HEK293 (cell line): ENCODE data around the gene FBXO21.
A peak's percentile ranks its signal among the peaks of the same experiment; 100 is the strongest.

Experiments
- CTCF ChIA-PET: fragments of 350-600 bp; formaldehyde crosslinking; extraction: SDS; loops from one replicate; lab custom pipeline; 2021; ENCODE audit warnings: antibody characterized with exemption; lab: Yijun Ruan, JAX
- POLR2A ChIA-PET: fragments of 300-600 bp; formaldehyde crosslinking; extraction: SDS; loops from one replicate; lab custom pipeline; 2020; ENCODE audit warnings: antibody characterized with exemption, inconsistent platforms; lab: Yijun Ruan, JAX
- H3K27ac ChIP-seq: fragments of 200-500 bp; sonication (Bioruptor generic); 2 replicates; pipeline ENCODE4 v1.5.1; 2014; ENCODE audit warnings: low read depth, low read length, control low read depth, inconsistent platforms; ENCODE audit errors: extremely low read depth
- H3K36me3 ChIP-seq, 2 experiments: fragments of 200-500 bp in 1 of 2; sonication (Bioruptor generic) in 1 of 2; 1 replicate in 1 of 2; 2 replicates in 1 of 2; pipeline ENCODE4 v1.5.1; 2014 to 2017; ENCODE audit warnings: inconsistent platforms in 2 of 2, low read length in 2 of 2; ENCODE audit not compliant: control insufficient read depth in 2 of 2, insufficient read depth in 1 of 2
- H3K4me1 ChIP-seq: fragments of 200-500 bp; sonication (Bioruptor generic); 2 replicates; pipeline ENCODE4 v1.5.1; 2014; ENCODE audit warnings: mild to moderate bottlenecking, low read length, inconsistent platforms; ENCODE audit not compliant: control insufficient read depth, insufficient read depth
- H3K4me3 ChIP-seq: 2 replicates; pipeline ENCODE4 v1.5.1; 2011; ENCODE audit warnings: low read depth, mild to moderate bottlenecking, control low read depth, low read length, moderate library complexity
- H3K9me3 ChIP-seq: fragments of 200-500 bp; sonication (Bioruptor generic); 2 replicates; pipeline ENCODE4 v1.5.1; 2014; ENCODE audit warnings: low read depth, low read length, inconsistent platforms; ENCODE audit not compliant: control insufficient read depth, insufficient read depth
- GLI4 ChIP-seq: fragments of 450-650 bp; formaldehyde crosslinking; IDR thresholded peaks from 2 replicates; pipeline ENCODE4 v1.5.1; 2016; ENCODE audit warnings: missing biosample characterization, missing genetic modification characterization
- GLIS1 ChIP-seq: fragments of 450-650 bp; formaldehyde crosslinking; IDR thresholded peaks from 2 replicates; pipeline ENCODE4 v1.5.1; 2016; ENCODE audit warnings: missing biosample characterization, missing genetic modification characterization
- MZF1 ChIP-seq: fragments of 450-650 bp; formaldehyde crosslinking; IDR thresholded peaks from 2 replicates; pipeline ENCODE4 v1.5.1; 2017; ENCODE audit warnings: missing biosample characterization, missing genetic modification characterization, borderline replicate concordance
- PRDM4 ChIP-seq: fragments of 450-650 bp; formaldehyde crosslinking; IDR thresholded peaks from 2 replicates; pipeline ENCODE4 v1.5.1; 2017; ENCODE audit warnings: missing biosample characterization, missing genetic modification characterization
- ZBTB1 ChIP-seq: fragments of 450-650 bp; formaldehyde crosslinking; IDR thresholded peaks from 2 replicates; pipeline ENCODE4 v1.5.1; 2016; ENCODE audit warnings: missing biosample characterization, missing genetic modification characterization
- ZNF132 ChIP-seq: fragments of 450-650 bp; formaldehyde crosslinking; IDR thresholded peaks from 2 replicates; pipeline ENCODE4 v1.5.1; 2017; ENCODE audit warnings: missing biosample characterization, missing genetic modification characterization, borderline replicate concordance
- ZNF140 ChIP-seq: fragments of 450-650 bp; formaldehyde crosslinking; IDR thresholded peaks from 2 replicates; pipeline ENCODE4 v1.5.1; 2016; ENCODE audit warnings: missing biosample characterization, missing genetic modification characterization
- ZNF184 ChIP-seq: fragments of 450-650 bp; IDR thresholded peaks from 2 replicates; pipeline ENCODE4 v1.5.1; 2018; ENCODE audit warnings: missing biosample characterization, mild to moderate bottlenecking, missing genetic modification characterization
- ZNF19 ChIP-seq: fragments of 450-650 bp; formaldehyde crosslinking; IDR thresholded peaks from 2 replicates; pipeline ENCODE4; 2016; ENCODE audit warnings: missing biosample characterization, missing genetic modification characterization, low read depth
- ZNF274 ChIP-seq, 2 experiments: fragments of 200-500 bp in 1 of 2; fragments of 450-650 bp in 1 of 2; sonication (Bioruptor generic) in 1 of 2; formaldehyde crosslinking in 1 of 2; IDR thresholded peaks; 2 replicates each; pipeline versions ENCODE4 v1.5.1 to v1.6.1; 2014 to 2016; ENCODE audit warnings: borderline replicate concordance in 1 of 2, inconsistent platforms in 1 of 2, low read length in 1 of 2, missing biosample characterization in 1 of 2, missing genetic modification characterization in 1 of 2
- ZNF311 ChIP-seq: fragments of 450-650 bp; formaldehyde crosslinking; IDR thresholded peaks from 2 replicates; pipeline ENCODE4 v1.5.1; 2017; ENCODE audit warnings: missing biosample characterization, missing genetic modification characterization, borderline replicate concordance
- ZNF335 ChIP-seq: fragments of 450-650 bp; formaldehyde crosslinking; conservative IDR thresholded peaks from 2 replicates; pipeline ENCODE4 v1.5.1; 2016; ENCODE audit warnings: missing biosample characterization, missing genetic modification characterization
- ZNF341 ChIP-seq: fragments of 450-650 bp; formaldehyde crosslinking; IDR thresholded peaks from 2 replicates; pipeline ENCODE4; 2016; ENCODE audit warnings: low read depth, missing biosample characterization, missing genetic modification characterization
- ZNF391 ChIP-seq: fragments of 450-650 bp; formaldehyde crosslinking; IDR thresholded peaks from 2 replicates; pipeline ENCODE4 v1.5.1; 2016; ENCODE audit warnings: low read depth, missing biosample characterization, missing genetic modification characterization, borderline replicate concordance
- ZNF513 ChIP-seq: fragments of 450-650 bp; IDR thresholded peaks from 2 replicates; pipeline ENCODE4 v1.5.1; 2018; ENCODE audit warnings: missing biosample characterization, missing genetic modification characterization
- ZNF521 ChIP-seq: fragments of 450-650 bp; formaldehyde crosslinking; IDR thresholded peaks from 2 replicates; pipeline ENCODE4 v1.5.1; 2017; ENCODE audit warnings: missing biosample characterization, mild to moderate bottlenecking, missing genetic modification characterization
- ZNF585B ChIP-seq: fragments of 450-650 bp; formaldehyde crosslinking; IDR thresholded peaks from 2 replicates; pipeline ENCODE4 v1.5.1; 2016; ENCODE audit warnings: missing biosample characterization, missing genetic modification characterization
- ZNF610 ChIP-seq: fragments of 450-650 bp; formaldehyde crosslinking; IDR thresholded peaks from 2 replicates; pipeline ENCODE4 v1.5.1; 2016; ENCODE audit warnings: missing biosample characterization, missing genetic modification characterization, borderline replicate concordance
- ZNF660 ChIP-seq: fragments of 450-650 bp; IDR thresholded peaks from 2 replicates; pipeline ENCODE4 v1.5.1; 2018; ENCODE audit warnings: missing biosample characterization, mild to moderate bottlenecking, missing genetic modification characterization
- ZNF664 ChIP-seq: fragments of 450-650 bp; formaldehyde crosslinking; IDR thresholded peaks from 2 replicates; pipeline ENCODE4 v1.5.1; 2016; ENCODE audit warnings: missing biosample characterization, missing genetic modification characterization

Gene FBXO21

GRCh38 chr12:117113231-117113630, 77.0 kb downstream of the FBXO21 start:
- POLR2A ChIA-PET, result no interaction called here
- Histone ChIP-seq H3K27ac (no peak overlapping the region), H3K4me1 (no peaks in the 10 kb centered on the region), H3K36me3 (no peaks in the 10 kb centered on the region), H3K4me3 (no peak overlapping the region), H3K9me3 (no peaks in the 10 kb centered on the region)
- TF ChIP-seq ZNF311 (tag by site-specific recombination) (no peak), PRDM4 (tag by site-specific recombination) (no peak), ZNF660 (tag by site-specific recombination) (no peak), GLI4 (tag by site-specific recombination) (no peak), ZNF184 (tag by site-specific recombination) (no peak), ZNF610 (tag by site-specific recombination) (no peak), ZNF341 (tag by site-specific recombination) (no peak), ZNF140 (tag by site-specific recombination) (no peak), ZNF19 (tag by site-specific recombination) (no peak)
- CTCF ChIA-PET, result interaction anchor here (0.6 to 1.1 kb wide), 2 partner anchors 89 to 410 kb away, joined by 3 read pairs; no protein-coding TSS in a partner anchor

GRCh38 chr12:117111821-117112595, 78.3 kb downstream of the FBXO21 start:
- H3K4me1 ChIP-seq, result no peaks in the 10 kb centered on the region
- CTCF ChIA-PET, result interaction anchor here (1.1 kb wide), 2 partner anchors 8 to 409 kb away, joined by 3 to 5 read pairs; no protein-coding TSS in a partner anchor
- POLR2A ChIA-PET, result no interaction called here
- no peaks in the 10 kb centered on the region for H3K9me3 ChIP-seq
- H3K36me3 ChIP-seq, result no peaks in the 10 kb centered on the region
- H3K27ac ChIP-seq, result no peak overlapping the region
- no peak for TF ChIP-seq ZNF585B
- no peak for TF ChIP-seq ZNF664 (tag by site-specific recombination)
- TF ChIP-seq ZNF132 (tag by site-specific recombination), result no peak
- TF ChIP-seq ZBTB1 (tag by site-specific recombination), result no peak
- no peak for TF ChIP-seq ZNF391
- TF ChIP-seq ZNF521 (tag by site-specific recombination), result no peak
- TF ChIP-seq MZF1 (tag by site-specific recombination), result no peak
- TF ChIP-seq ZNF274 (IDR thresholded peaks at IDR 0.05; ENCODE audit: low read length), result no peak
- no peak for TF ChIP-seq ZNF274 (tag by site-specific recombination; IDR thresholded peaks at IDR 0.05; ENCODE audit: borderline replicate concordance)
- H3K4me3 ChIP-seq, result no peak overlapping the region

- Histone ChIP-seq H3K36me3 (no peaks in the 10 kb centered on the region), H3K4me3 (no peak overlapping the region), H3K4me1 (no peaks in the 10 kb centered on the region), H3K9me3 (no peaks in the 10 kb centered on the region), H3K27ac (no peak overlapping the region)
- peak; percentile 64; the same call in 1 of the 2 replicates for TF ChIP-seq ZNF335 (tag by site-specific recombination)
- TF ChIP-seq GLIS1, result 0 out of 2 replicates have a peak, but pooled peaks have one; percentile 9
- no peak for TF ChIP-seq ZNF513
- ChIA-PET CTCF (interaction anchor here (0.6 to 1.1 kb wide), 2 partner anchors 9 to 10 kb away, joined by 4 to 5 read pairs; no protein-coding TSS in a partner anchor), POLR2A (no interaction called here)
Measured at GRCh38 chr12:117111386-117111785, 78.9 kb downstream of the FBXO21 start.
